Iris pigment epithelial cell (primary cell): ENCODE data around the gene TRIM34.
"Not testable (repeated sequence)": the region's sequence is repeated elsewhere in the genome, so short reads cannot be mapped to it uniquely, and the experiment has no call there.

Source experiments
- DNase-seq: peaks from one replicate; pipeline ENCODE4 v3.0.0-alpha.2; 2011; ENCODE audit warnings: low read depth

The TRIM34 gene, protein sequence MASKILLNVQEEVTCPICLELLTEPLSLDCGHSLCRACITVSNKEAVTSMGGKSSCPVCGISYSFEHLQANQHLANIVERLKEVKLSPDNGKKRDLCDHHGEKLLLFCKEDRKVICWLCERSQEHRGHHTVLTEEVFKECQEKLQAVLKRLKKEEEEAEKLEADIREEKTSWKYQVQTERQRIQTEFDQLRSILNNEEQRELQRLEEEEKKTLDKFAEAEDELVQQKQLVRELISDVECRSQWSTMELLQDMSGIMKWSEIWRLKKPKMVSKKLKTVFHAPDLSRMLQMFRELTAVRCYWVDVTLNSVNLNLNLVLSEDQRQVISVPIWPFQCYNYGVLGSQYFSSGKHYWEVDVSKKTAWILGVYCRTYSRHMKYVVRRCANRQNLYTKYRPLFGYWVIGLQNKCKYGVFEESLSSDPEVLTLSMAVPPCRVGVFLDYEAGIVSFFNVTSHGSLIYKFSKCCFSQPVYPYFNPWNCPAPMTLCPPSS

DNA sequence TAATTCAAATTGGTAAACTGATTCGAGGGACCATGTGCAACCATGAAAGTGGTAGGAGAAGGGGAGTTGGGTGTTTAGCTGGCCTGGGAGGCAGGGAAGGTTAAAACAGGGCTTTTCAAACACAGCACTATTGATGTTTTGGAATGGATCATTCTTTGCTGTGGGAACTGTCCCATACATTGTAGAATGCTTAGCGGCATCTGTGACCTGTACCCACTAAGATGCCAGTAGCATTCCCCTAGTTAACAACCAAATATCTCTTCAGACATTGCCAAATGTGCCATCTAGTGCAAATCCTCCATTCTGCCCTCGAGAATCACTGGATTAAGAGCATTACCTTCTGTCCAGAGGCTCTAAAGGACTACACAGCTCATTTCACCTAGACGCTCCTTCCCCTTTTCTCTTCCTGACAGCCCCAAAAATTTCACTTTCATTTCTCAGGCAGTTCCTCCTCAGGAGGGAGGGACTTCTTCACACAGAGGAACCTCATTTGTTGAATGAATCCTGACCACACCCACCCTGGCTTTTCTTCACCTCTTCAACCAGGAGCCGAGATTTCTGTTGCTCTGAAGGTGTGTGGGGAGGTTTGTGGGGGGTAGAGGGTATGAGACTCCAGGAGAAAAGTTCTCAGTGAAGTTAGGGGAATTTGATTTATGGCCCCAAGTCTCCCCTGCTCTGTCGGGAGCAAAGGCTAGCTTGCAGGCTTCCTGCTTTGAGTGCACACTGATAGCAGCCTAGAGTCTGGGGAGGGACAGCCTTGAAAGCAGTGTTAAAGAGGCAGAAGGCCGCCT, at the start of gene TRIM34:
TRIM34 (plus strand) TSS at position 513 of the 791 bp plus-strand sequence. CDS start 7,331 bp downstream, outside the sequence.
- peak; percentile 78 for DNase-seq

DNA sequence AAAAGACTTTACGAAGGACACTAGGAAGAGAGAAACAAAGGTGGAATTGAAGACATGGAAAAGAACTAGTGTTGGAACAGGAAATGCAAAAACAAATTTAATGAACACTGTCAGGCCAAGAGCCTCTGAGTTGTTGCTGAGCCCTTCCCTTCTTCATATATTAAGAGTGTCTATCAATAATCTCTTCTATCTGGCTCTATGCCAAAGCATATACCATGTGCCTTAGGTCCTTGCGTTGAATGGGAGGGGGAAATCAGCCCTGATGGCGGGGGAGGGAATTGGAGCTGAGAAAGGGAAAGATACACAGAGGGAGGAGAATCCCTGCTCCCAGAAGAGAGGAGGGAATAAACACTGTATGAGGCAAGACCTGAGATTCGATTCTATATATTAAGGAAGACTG, 49.6 kb upstream of the TRIM34 start:
- no peak for DNase-seq

DNA sequence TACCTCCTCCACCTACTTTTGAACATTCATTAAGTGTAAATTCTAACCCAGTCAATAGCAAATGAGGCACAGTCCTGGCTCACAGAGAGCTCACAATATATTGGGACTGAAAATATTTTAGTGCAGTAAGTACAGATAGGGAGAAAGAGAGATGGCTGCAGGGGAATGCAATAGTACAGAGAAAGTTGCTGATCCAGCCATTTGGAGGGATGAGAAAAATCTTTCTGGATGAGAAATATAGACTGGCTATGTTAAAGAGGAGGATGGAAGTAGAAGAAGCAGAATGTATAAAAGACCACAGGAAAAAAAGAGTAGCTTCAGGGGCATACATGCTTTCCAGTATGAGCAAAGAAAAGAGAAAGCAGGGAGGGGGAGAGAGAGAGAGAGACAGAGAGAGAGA, 47.7 kb upstream of the TRIM34 start:
- no peak for DNase-seq

DNA sequence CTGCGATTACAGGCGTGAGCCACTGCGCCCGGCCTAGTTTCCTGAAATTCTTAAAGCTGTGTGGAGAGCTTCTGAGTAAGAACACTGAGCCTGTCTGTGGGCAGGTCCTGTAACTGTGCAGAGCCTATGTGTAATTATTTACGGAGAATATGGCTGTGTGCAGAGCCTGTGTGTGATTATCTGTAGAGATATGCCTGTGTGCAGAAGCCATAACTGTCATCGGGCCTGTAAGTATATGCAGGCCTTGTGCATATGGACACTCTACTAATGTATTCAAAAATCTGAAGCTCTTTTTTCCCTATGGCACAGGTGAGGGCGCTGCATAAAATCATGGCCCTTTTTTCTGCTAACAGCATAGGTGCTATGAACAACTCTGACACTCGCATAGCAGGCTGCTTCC, 44.2 kb upstream of the TRIM34 start, which contains the start of gene OR52B6:
OR52B6 (plus strand) TSS at position 301 of the 400 bp plus-strand sequence; CDS start at position 301, 0 bp downstream.
- no peak for DNase-seq

DNA sequence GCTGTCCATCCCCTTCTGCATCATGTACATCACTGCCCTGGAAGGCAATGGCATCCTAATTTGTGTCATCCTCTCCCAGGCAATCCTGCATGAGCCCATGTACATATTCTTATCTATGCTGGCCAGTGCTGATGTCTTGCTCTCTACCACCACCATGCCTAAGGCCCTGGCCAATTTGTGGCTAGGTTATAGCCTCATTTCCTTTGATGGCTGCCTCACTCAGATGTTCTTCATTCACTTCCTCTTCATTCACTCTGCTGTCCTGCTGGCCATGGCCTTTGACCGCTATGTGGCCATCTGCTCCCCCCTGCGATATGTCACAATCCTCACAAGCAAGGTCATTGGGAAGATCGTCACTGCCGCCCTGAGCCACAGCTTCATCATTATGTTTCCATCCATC, 43.8 kb upstream of the TRIM34 start:
- no peak for DNase-seq

DNA sequence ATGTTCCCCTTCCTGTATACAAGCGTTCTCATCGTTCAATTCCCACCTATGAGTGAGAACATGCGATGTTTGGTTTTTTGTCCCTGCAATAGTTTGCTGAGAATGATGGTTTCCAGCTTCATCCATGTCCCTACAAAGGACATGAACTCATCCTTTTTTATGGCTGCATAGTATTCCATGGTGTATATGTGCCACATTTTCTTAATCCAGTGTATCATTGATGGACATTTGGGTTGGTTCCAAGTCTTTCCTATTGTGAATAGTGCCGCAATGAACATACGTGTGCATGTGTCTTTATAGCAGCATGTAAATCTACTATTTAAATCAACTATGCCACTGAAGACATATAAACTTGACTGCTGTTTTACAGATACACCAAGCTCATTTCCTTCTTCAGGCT, 40.3 kb upstream of the TRIM34 start:
- not testable (repeated sequence) for DNase-seq

DNA sequence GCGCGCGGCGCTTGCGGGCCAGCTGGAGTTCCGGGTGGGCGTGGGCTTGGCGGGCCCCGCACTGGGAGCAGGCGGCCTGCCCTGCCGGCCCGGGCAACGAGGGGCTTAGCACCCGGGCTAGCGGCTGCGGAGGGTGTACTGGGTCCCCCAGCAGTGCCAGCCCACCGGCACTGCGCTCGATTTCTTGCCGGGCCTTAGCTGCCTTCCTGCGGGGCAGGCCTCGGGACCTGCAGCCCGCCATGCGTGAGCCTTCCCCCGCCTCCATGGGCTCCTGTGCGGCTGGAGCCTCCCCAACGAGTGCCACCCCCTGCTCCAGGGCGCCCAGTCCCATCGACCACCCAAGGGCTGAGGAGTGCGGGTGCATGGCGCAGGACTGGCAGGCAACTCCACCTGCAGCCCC, 34.9 kb upstream of the TRIM34 start:
- DNase-seq = not testable (repeated sequence)

DNA sequence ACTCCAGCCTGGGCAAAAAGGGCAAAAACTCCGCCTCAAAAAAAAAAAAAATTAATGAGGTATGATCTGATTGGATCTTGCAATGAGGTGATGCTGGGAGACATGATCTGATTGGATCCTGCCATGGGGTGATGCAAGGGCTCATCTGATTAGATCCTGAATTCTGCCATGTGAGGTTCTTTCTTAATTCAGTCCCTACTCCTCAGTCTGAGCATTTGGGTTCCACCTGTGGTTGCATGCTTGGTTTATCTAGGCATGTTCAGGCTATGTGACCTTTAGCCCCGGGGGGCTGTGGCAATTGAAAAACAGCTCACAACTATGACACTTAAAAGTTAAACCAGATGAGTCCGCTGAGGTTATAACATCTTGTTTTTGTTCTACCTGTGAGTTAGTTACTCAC, 33.2 kb upstream of the TRIM34 start:
- no peak for DNase-seq

DNA sequence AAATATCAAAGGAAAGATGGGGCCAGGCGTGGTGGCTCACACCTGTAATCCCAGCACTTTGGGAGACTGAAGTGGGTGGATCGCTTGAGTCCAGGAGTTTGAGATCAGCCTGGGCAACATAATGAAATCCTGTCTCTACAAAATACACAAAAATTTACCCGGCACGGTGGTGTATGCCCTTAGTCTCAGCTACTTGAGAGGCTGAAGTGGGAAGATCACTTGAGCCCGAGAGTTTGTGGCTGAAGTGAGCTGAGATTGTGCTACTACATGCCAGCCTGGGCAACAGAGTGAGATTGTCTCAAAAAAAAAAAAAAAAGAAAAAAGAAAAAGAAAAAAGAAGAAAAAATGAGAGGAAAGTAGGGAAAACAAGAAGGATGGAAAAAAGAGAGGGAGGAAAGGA, 32.2 kb upstream of the TRIM34 start:
- no peak for DNase-seq

DNA sequence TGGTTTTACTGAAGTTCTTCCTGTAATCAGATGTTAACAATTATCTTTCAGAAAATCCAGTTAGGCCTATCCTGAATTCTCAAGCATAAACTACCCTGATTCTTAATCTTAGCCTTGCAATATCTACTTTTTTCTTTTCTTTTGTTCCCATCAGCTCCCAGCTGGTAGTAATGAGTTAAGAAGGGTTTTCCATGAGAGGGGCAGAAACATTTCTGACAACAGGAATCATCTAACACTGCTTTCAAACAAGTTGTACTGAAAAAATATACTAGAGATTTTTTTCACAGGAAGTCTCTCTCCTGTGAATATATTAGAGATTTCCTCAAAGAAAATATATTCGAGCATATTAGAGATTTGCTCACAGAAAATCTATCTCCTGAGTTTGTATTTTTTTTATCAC, 31.7 kb upstream of the TRIM34 start:
- no peak for DNase-seq

DNA sequence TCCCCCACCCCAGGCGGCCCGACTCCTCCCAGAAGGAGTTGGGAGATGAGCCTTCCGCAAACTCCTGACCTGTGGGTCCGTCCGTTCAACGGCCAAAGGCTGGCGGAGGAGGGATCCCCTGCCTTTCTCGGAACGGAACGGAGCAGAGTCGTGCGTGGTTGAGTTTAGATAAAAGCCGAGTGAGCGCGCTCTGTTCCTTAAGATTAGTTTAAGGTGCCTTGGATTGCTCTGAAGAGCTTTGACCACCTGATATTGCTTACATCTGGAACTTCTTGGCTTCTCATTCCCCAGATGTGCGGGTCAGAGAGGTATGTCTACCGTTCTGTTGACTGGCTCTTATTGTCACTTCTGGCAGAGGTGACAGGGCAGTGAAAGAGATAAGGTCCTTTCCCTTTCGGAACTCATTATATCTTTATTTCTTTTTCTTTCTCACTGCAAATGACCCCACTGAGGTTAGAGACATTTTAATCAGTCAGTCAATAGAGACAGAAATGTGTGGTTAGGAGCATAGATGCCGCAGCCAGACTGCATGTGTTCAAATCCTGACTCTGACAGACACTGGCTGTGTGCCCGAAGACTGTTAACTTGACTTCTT, 28.1 kb upstream of the TRIM34 start, which contains the start of gene TRIM6:
TRIM6 (plus strand) TSS at position 31 of the 595 bp plus-strand sequence; CDS start at position 292, 261 bp downstream.
- DNase-seq = peak; percentile 63

DNA sequence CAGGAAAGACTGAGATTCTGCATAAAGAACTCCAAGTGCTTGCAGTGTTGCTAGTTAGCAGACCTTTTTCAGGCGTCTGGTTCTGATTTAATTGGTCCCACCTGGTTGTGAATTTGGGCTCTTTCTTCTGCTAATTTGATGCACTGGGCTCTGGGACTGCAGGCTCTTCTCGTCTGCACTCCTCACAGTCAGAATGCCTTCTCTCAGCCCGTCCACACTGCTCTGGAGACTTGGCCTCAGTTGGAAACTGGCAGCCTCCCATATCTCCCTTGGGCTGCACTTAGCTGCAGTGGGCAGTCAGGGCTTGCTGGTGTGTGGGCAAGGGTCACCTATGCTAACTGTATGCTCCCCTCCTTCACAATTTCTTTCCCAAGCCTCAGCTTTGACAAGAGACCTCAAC, 26.8 kb upstream of the TRIM34 start:
- no peak for DNase-seq

DNA sequence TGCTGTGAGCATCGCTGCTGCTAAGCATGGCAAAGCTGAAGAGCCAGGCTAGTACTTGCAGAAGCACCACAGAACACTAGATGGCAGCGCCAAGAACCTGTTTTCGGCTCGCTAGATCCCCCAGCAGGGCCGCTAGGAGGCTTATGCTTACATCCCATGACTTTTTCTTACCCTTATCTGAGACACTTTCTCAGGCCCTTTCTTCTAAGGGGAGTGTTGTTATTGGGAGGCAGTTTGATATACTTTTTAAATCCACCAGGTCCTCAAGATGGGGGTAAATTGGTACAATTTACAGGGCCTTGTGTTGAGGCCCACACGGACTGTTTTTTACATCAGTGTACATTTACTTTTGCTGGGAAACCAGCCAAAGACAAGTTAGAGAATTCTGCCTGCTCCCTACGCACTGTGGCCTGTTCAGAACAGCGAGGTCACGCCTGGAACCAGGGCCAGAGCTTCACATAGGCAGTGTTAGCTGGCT, 24.4 kb upstream of the TRIM34 start:
- DNase-seq = peak; percentile 94

DNA sequence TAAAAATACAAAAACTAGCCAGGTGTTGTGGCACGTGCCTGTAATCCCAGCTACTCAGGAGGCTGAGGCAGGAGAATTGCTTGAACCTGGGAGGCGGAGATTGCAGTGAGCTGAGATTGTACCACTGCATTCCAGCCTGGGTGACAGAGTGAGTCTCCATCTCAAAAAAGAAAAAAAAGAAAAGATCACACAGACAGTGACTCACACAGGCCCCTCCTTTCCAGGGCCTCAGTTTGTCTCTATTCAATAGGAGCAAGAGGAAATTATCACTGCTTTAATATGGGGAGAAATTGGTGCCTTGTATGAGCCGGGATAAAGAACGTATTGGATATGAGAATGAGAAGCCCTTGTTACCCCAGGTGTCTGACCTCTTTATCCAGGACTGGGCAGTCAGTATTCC, 22.0 kb upstream of the TRIM34 start:
- DNase-seq = peak; percentile 38

DNA sequence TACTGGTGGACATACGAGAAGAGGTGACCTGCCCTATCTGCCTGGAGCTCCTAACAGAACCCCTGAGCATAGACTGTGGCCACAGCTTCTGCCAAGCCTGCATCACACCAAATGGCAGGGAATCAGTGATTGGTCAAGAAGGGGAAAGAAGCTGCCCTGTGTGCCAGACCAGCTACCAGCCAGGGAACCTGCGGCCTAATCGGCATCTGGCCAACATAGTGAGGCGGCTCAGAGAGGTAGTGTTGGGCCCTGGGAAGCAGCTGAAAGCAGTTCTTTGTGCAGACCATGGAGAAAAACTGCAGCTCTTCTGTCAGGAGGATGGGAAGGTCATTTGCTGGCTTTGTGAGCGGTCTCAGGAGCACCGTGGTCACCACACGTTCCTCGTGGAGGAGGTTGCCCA, 21.5 kb upstream of the TRIM34 start:
- DNase-seq = no peak

DNA sequence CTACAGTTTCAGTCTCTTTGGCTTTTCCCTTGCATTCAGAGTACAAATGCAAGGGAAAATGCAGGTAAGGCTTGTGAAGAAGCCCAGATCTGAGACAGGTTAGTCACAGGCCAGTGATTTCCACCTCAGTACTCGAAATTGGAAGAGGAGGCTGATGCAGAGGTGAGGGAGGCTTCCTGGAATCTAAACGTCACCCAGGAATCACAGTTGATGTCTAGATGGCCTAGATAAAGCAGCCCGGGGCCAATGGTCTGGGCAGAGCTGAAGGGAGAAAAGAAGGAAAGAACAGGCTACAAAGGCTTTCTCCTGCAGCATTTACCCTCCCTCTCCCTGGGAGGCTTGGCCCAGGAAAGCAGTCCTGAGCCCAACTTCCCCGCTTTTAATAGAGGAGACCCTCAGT, 19.9 kb upstream of the TRIM34 start:
- DNase-seq = no peak

DNA sequence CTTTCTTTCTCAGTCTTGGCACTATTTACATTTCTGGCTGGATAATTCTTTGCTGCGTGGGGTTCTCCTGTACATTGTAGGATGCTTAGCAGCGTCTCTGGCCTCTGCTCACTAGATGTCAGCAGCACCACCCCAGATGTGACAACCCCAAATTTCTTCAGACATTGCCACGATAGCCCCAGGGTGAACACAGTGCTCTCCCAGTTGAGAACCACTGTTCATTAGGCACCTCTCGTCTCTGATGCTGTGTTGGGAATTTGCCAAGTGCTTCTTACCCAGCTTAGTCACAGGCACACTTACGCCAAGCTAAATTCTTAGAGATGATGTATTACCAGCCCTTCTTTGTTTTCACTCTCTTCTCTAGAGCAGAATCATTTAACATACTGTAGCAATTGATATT, 19.0 kb upstream of the TRIM34 start:
- peak; percentile 93 for DNase-seq

DNA sequence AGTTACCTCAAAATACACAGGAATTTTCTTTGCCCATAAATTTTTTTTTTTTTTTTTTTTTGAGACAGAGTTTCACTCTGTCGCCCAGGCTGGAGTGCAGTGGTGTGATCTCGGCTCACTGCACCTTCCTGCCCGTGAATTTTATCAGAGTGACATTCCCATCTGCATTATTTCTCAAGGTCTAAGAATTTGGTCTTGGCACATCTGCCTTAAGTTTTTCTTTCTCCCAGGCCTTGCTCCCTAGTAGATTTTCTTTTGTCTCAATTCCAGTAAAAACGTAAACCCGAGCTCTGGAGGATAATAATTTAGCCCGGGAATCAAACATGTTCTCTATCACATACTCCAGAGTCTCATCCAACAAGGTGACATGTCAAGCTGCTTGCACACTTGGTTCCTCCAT, 16.0 kb upstream of the TRIM34 start:
- no peak for DNase-seq

DNA sequence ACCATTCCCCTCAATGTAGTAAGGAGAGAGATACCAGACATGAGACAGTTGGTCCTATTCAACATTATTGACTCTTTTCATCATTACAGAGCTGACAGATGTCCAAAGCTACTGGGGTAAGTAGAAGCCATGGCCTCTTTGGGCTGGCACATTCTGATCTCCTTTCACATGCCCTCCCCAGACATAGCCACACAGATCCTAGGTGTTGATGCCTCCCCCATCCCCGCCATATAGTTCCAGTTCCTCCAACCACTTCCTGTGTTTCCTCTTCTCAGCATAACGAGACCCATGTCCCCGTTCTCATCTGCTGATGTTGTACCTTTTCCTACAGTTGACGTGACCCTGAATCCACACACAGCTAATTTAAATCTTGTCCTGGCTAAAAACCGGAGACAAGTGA, 14.4 kb upstream of the TRIM34 start:
- no peak for DNase-seq

DNA sequence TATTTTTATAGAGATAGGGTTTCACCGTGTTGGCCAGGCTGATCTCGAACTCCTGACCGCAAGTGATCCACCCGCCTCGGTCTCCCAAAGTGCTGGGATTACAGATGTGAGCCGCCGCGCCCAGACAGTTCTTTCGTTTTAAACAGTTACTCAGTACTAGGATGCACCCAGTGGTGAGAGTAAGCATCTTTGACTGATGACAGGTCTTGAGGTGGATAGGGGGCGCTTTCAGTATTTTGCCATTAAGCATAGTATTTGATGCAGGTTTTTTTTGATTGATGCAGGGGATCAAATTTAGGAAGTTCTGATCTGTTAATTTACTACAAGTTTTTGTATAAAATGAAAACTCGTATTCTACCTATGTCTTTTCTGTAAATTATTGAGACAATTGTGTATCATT, 13.2 kb upstream of the TRIM34 start:
- no peak for DNase-seq

DNA sequence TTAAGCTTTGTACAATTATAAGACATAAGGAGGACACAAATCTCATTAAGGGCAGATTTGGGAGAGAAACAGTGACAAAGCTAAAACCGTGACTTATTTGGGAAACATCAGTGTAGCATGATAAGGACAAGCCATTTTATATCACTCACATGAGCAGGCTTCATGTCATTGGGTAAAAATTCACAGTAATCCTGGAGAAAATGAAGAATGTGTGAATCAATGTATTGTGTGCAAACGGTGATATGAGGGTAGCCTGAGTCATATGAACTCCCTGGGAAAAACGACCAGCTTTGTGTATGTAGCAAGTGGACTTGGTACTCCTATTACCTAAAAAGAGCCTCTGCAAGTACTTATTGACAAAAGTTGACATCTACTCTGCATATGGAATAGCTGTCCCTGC, 6.0 kb upstream of the TRIM34 start:
- DNase-seq = peak; percentile 86
